NOMO-1 (cell line): ENCODE results near the gene NPAS4.

Source experiments
- DNase-seq, 2 experiments: peaks; one replicate each; lab custom pipeline; 2025; ENCODE audit not compliant: unreplicated experiment in 2 of 2; lab: John Stamatoyannopoulos, UW

Gene NPAS4

DNA sequence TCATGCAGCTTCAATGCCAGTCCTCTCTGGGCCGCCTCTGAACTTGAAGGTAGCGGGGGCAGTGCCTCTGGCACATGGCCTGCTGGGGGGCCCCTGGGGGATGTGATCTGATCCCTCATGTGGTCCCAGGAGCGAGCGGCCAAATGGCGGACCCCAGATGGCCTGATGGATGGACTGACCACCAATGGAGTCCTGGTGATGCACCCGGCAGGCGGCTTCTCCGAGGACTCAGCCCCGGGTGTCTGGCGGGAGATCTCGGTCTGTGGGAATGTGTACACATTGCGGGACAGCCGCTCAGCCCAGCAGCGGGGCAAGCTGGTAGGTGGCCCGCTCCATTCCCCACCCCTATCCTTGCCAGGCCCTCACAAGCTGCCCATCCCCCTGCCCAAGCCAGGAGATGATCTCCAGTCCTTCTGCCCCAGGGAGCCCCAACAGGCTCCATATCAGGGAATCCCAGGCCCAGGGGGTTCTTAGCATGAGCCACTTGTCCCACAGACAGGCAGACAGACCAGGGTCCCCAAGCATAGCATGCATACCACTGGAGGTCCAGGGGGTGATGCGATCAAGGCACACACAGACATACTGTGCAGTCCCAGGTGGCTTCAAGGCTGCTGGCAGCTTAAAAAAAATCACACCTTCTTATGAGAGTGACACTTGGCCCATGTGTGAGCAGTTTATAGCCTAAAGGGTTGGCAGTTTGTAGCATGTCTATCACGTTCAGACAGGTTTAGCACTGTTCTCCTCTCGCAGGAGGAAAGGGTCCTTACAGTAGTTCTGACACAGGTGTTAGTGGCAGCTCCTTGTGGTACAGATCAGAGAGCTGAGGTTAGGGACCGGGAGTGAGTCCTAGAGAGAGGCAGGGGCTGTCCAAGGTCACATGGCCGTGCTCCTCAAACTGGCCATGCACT is 53.0 kb downstream of the NPAS4 start:
- no peak for DNase-seq

DNA sequence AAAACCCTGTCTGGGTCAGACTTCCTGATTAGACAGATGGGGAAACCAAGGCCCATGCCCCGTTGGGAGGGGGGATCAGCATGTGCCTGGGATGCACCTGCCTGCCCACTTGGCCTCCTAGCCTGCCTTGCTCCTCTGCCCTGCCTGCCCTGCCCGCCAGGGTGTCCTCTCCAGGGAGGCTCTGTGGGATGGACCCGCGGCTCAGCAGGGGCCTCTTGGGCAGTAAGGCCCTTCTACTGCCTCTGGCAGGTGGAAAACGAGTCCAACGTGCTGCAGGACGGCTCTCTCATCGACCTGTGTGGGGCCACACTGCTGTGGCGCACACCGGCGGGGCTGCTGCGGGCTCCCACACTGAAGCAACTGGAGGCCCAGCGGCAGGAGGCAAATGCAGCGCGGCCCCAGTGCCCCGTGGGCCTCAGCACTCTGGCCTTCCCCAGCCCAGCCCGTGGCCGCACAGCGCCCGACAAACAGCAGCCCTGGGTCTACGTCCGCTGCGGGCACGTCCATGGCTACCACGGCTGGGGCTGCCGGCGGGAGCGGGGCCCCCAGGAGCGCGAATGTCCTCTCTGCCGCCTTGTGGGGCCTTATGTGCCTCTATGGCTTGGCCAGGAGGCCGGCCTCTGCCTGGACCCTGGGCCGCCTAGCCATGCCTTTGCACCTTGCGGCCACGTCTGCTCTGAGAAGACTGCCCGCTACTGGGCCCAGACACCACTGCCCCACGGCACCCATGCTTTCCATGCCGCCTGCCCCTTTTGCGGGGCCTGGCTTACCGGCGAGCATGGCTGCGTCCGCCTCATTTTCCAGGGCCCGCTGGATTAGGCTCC is 54.7 kb downstream of the NPAS4 start:
- DNase-seq: no peak
